NCI-H2029 (cell line): ENCODE measurements around the gene IRAK1.
"Not testable (repeated sequence)": the region's sequence is repeated elsewhere in the genome, so short reads cannot be mapped to it uniquely, and the experiment has no call there.

Experiments used
- DNase-seq: peaks from one replicate; lab custom pipeline; 2025; lab: John Stamatoyannopoulos, UW

IRAK1 gene

DNA sequence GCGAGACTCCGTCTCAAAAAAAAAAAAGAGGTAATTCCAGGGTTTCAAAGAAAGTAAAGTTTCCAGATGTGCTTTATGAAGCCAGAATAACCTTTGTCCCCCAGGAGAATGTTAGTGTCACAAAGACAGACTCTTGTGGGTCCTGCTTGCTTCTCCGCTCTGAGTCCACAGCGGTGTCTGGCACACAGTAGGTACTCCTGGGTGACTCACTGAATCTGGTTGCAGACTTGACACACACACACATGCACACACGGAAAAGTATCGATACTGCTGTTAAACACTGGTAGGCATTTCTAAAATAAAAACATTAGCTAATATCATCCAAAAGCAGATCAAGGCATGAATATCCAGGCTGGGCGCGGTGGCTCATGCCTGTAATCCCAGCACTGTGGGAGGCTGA, 24.2 kb downstream of the IRAK1 start:
- DNase-seq, result no peak

GRCh38 chrX:153994398-153994797, 25.3 kb downstream of the IRAK1 start:
- DNase-seq, result not testable (repeated sequence)

DNA sequence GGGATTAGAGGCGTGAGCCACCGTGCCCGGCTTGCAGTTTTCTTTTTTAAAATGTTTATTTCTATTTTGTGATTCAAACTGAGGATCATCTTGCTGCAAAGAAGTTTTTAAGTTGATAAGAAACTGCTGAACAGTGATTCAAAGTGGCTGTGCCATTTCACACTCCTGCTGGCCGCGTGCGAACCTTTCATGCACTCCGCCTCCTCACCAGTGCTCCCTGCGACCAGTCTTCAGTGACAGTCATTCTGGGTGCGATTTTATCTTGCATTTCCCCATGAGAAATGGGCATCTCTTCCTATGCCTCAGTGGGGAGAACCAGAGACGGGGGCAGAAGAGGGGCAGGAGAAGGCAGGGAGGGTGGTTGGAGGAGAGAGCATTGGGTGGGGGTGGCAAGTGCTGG, 25.7 kb downstream of the IRAK1 start:
- no peak for DNase-seq

DNA sequence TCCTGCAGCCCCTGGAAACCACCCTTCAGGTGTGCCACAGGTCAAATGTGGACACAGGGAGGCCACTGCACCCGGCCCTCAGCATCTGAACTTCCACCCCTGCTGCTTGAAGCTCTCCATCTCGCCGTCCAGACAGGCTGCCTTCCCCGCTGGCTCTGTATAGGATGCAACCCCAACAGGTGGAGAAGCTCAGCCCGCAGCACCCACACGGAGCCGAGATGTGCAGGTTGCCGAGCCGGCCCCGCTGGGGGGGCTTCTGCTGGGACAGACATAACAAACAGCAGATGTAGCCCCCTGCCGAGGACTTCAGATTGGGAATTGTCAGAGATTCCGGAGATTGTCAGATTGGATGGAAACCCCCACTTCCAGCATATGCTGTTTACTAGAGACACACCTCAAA, 26.6 kb downstream of the IRAK1 start:
- no peak for DNase-seq

DNA sequence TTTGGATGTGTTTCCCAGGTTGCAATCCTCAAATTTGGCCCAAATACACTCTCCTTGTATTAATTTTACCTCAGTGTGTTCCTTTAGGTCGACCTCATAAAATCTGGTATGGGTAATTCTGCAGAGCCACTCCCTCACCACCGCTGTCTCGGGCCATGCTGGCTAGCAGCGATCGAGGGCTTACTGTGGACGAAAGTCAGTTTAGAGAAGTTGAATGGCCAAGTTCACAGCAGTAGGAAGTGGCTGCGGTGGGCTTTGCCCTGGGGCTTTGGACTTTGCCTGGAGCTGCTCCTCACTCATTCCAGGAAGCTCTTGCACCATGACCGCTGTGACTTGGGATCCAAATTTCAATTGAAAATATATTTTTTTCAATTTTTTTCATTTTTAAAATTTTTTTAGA, 27.5 kb downstream of the IRAK1 start:
- DNase-seq, result no peak

DNA sequence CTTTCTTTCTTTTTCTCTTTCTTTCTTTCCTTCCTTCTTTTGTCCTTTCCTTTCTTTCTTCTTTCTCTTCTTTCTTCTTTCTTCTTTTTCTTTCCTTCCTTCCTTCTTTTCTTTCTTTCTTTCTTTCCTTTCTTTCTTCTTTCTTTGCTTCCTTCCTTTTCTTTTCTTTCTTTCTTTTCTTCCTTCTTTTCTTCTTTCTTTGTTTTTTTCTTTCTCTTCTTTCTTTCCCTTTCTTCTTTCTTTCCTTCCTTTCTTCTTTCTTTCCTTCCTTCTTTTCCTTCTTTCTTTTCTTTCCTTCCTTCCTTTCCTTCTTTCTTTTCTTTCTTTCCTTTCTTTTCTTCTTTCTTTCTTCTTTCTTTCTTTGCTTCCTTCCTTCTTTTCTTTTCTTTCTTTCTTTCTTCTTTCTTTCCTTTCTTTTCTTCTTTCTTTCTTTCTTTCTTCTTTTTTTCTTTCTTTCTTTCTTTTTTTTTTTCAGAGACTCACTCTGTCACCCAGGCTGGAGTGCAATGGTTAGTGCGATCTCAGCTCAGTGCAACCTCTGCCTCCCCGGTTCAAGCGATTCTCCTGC, 28.6 kb downstream of the IRAK1 start:
- DNase-seq, result no peak

GRCh38 chrX:153989973-153990655, 29.6 kb downstream of the IRAK1 start:
- no peak for DNase-seq

DNA sequence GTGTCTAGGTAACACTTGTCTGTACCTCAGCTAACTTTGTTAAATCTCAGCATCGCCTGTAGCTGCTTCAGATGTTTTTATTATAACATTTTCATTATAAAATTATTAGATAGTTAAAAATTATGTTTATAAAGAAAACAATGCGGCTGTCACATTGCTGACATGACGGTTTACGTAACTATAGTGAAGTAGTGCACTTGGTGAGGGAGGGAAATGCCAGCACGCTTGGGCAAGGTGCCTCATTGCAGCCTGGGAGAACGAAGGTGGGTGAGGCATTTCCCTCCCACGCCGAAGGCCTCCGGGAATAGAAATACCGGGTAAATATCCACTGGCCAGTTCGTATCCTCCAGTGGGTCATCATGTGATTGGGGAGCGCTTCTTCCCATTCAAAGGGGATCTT, 31.2 kb downstream of the IRAK1 start:
- no peak for DNase-seq

- no peak for DNase-seq
Observed at GRCh38 chrX:153984351-153985178, 35.1 kb downstream of the IRAK1 start.

- no peak for DNase-seq
Observed at GRCh38 chrX:153983321-153983801, 36.3 kb downstream of the IRAK1 start.

DNA sequence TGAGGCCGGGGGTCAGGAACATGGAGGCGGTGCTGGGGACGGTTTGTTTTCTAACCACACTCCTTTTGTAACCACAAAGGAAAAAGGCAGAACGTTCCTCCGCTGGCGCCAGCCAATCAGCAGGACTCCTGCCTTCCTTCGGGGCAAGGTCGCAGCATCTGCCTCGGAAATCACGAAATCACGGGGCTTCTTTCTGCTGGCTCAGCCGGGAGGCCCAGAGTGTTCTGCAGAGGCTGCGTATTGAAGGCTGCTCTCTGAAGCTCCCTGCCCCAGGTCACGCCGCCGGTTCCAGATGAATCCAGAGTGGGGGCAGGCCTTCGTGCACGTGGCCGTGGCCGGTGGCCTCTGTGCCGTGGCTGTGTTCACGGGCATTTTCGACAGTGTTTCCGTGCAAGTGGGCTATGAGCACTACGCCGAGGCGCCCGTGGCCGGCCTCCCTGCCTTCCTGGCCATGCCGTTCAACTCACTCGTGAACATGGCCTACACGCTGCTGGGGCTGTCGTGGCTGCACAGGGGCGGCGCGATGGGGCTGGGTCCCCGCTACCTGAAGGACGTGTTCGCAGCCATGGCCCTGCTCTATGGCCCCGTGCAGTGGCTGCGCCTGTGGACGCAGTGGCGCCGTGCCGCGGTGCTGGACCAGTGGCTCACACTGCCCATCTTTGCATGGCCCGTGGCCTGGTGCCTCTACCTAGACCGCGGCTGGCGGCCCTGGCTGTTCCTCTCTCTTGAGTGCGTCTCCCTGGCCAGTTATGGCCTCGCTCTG, 37.8 kb downstream of the IRAK1 start:
- no peak for DNase-seq

- DNase-seq, result no peak
Observed at GRCh38 chrX:153981231-153981630, 38.5 kb downstream of the IRAK1 start.

DNA sequence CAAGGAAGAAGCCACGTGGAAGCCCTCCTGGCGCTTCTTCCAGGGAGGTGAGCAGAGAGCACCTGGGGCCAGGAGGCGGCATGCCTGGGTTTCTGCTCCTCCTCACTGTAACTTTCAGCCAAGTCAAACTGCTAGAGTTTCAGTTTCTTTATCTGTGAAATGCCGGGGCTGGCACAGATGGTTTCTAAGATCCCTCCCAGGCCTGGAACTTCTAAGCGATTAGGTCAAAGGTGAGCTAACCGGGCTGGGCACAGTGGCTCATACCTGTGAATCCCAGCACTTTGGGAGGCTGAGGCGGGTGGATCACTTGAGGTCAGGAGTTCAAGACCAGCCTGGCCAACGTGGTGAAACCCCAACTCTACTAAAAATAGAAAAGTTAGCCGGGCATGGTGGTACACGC, 39.3 kb downstream of the IRAK1 start:
- DNase-seq, result not testable (repeated sequence)

DNA sequence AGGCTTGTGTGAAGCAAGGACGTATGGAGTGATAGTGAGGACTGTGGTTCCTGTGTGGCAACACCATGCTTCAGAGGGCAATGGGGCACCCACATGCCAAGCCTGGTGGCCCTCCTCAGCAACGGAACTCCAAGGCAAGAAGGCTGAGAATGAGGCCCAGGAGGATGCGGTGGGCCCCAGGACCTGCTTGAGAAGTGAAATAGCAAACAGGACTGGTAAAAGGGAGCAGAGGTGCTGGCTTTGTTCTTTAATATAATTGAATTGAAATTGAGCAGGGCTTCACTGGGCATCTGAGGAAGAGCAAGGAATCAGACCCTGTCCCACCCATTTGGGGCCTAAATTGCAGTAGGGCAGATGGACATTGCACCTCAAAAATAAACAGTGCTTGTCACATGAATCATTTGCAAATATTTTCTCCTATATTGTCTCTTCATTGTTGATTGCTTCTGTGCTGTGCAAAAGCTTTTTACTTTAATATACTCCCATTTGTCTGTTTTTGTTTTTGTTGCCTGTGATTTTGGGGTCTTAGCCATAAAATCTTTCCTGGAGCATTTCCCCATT, 44.9 kb downstream of the IRAK1 start:
- no peak for DNase-seq

GRCh38 chrX:153974003-153974725, 45.5 kb downstream of the IRAK1 start:
- DNase-seq, result no peak

DNA sequence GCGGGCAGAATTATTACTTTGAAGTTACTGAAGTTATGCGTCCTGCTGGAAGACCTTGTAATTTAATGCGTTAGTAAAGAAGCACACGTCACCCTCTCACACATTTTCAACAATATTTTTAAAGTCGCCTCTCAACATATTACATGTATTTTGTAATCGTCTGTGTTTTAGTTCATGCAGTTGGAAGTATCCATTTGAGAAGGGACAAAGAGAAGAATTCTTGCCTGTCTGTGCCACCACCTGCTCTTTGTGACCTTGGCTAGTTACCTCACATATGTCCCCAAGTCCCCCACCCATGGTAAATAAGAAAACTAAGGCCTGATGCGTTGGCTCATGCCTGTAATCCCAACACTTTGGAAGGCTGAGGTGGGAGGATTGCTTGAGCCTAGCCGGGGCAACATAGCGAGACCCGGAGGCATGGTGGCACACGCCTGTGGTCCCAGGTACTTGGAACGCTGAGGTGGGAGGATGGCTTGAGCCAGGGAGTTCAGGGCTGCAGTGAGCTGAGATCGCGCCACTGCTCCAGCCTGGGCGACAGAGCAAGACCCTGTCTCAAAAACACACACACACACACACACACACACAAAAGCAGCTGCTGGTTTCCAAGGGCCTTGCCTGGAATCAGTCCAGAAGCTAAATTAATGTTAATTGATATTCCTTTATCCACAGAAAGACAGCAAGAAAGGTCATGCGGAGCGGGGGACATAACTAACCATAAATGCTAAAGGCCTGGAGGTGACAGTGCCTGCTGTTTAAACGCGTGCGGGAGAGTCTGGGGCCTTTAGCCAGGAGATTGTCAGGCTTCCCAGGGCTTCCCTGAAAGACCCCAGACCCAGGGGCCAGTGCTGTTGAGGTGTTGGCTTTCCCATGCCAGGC, 46.3 kb downstream of the IRAK1 start:
- no peak for DNase-seq

- DNase-seq, result peak; percentile 84
Observed at GRCh38 chrX:153972368-153973126, 47.2 kb downstream of the IRAK1 start, which contains the start of gene TMEM187. TMEM187 (plus strand) TSS chrX:153972754; CDS start chrX:153982063, 9,309 bp downstream.

DNA sequence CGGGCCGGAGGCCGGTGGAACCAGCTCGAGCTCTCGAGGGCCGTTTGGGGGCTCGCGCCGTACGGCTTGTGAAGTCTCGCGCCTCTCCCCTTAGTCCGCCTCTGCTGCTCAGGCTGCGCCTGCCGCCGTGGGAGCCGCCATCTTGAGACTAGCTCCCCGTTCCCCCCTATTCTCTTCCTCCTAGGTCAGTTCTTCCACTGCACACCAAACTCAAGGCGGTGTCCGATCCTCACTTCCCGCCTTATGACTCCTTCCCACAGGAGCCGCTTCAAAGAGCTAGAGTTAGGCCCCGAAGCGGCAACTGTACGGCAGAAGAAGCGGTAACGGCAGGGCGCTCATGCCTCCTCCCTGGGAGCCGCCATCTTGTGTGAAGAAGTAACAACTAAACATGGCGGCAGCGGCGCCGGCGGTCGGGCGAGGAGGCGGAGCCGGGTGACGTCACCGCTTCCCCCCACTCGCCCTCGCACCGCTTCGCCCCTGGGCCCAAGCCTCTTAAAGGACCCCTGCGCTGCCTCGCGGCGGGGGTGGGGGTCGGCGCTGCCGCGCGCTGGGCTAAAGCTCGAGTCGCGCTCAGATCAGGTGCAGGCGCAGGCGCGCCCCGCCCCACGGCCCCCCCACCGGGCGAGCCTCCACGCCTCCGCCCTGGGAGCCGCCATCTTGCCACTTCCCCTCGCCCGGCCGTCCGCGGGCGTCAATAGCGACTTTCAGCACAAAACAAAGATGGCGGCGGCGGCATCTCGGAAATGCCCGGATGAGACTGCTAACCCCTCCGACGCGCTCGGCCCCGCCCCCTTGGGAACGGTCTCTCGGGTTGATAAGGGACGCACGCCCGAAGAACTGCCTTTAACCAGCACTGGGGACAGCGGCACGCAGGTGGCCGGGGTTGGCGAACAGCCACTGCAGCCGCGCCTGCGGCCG, 48.0 kb downstream of the IRAK1 start, which contains the start of gene HCFC1:
TSS of gene HCFC1 (minus strand) at position 369 of the 918 bp plus-strand sequence. CDS start 978 bp downstream, outside the sequence.
- DNase-seq, result peak; percentile 79
